ENCODE measurements around the gene KSR1. TPM values are rescaled to one million over a fixed set of nuclear protein-coding genes. Genes with fewer than 3 reads are reported as not detected.
A peak's percentile ranks its signal among the peaks of the same experiment; 100 is the strongest.

KSR1 gene
- total and polyA plus RNA-seq, 4 donors: 23.0 to 71.1 (median 47.0) TPM

GRCh38 chr17:27577121-27577761 is 121.0 kb downstream of the KSR1 start:
- Histone ChIP-seq H3K36me3 (ENCODE audit: control insufficient read depth, insufficient read depth, low read length) (peaks cover 13% of the 10 kb centered on the region), H3K4me1 (ENCODE audit: control insufficient read depth, insufficient read depth, low read length) (peaks cover 11% of the 10 kb centered on the region), H3K27me3 (ENCODE audit: control insufficient read depth, insufficient read depth, low read length) (no peaks in the 10 kb centered on the region), H3K9me3 (ENCODE audit: control insufficient read depth, insufficient read depth, low read length) (no peaks in the 10 kb centered on the region), H3K27ac (ENCODE audit: low read depth, low read length) (no peak overlapping the region), H3K4me3 (ENCODE audit: low read depth, low read length) (no peak overlapping the region)
- WGBS (ENCODE audit: insufficient coverage): 53% methylated on average over 14 of the region's 20 CpGs
- DNase-seq (ENCODE audit: low read depth in 4 of 6, low spot score in 6 of 6): peak in 1 of 6 donors; percentile 38

GRCh38 chr17:27577884-27578717 is 121.9 kb downstream of the KSR1 start:
- Histone ChIP-seq H3K27me3 (ENCODE audit: control insufficient read depth, insufficient read depth, low read length) (no peaks in the 10 kb centered on the region), H3K36me3 (ENCODE audit: control insufficient read depth, insufficient read depth, low read length) (peaks cover 19% of the 10 kb centered on the region), H3K4me1 (ENCODE audit: control insufficient read depth, insufficient read depth, low read length) (peaks cover 11% of the 10 kb centered on the region), H3K4me3 (ENCODE audit: low read depth, low read length) (no peak overlapping the region), H3K9me3 (ENCODE audit: control insufficient read depth, insufficient read depth, low read length) (no peaks in the 10 kb centered on the region), H3K27ac (ENCODE audit: low read depth, low read length) (no peak overlapping the region)
- peak in 2 of 6 donors; percentile 48 to 66 for DNase-seq (ENCODE audit: low read depth in 4 of 6, low spot score in 6 of 6)
- 60% methylated on average over 5 of the region's 10 CpGs for WGBS (ENCODE audit: insufficient coverage)

- peaks cover 19% of the 10 kb centered on the region for H3K36me3 ChIP-seq (ENCODE audit: control insufficient read depth, insufficient read depth, low read length)
- 98% methylated on average over 4 of the region's 4 CpGs for WGBS (ENCODE audit: insufficient coverage)
- H3K27me3 ChIP-seq (ENCODE audit: control insufficient read depth, insufficient read depth, low read length): no peaks in the 10 kb centered on the region
- H3K4me1 ChIP-seq (ENCODE audit: control insufficient read depth, insufficient read depth, low read length): peaks cover 11% of the 10 kb centered on the region
- DNase-seq (ENCODE audit: low read depth in 4 of 6, low spot score in 6 of 6): no peak
- H3K4me3 ChIP-seq (ENCODE audit: low read depth, low read length): no peak overlapping the region
- no peak overlapping the region for H3K27ac ChIP-seq (ENCODE audit: low read depth, low read length)
- no peaks in the 10 kb centered on the region for H3K9me3 ChIP-seq (ENCODE audit: control insufficient read depth, insufficient read depth, low read length)
These were observed 122.5 kb downstream of the KSR1 start for GRCh38 chr17:27578718-27579085.

- Histone ChIP-seq H3K27me3 (ENCODE audit: control insufficient read depth, insufficient read depth, low read length) (no peaks in the 10 kb centered on the region), H3K36me3 (ENCODE audit: control insufficient read depth, insufficient read depth, low read length) (peaks cover 23% of the 10 kb centered on the region), H3K4me1 (ENCODE audit: control insufficient read depth, insufficient read depth, low read length) (peaks cover 11% of the 10 kb centered on the region), H3K27ac (ENCODE audit: low read depth, low read length) (no peak overlapping the region), H3K4me3 (ENCODE audit: low read depth, low read length) (no peak overlapping the region), H3K9me3 (ENCODE audit: control insufficient read depth, insufficient read depth, low read length) (no peaks in the 10 kb centered on the region)
- DNase-seq (ENCODE audit: low read depth in 4 of 6, low spot score in 6 of 6): no peak
- no CpG with 5 or more reads among the region's 3 CpGs for WGBS (ENCODE audit: insufficient coverage)
These were observed 123.1 kb downstream of the KSR1 start for GRCh38 chr17:27579304-27579703.

GRCh38 chr17:27579897-27580321 is 123.7 kb downstream of the KSR1 start:
- 100% methylated on average over 2 of the region's 4 CpGs for WGBS (ENCODE audit: insufficient coverage)
- Histone ChIP-seq H3K4me1 (ENCODE audit: control insufficient read depth, insufficient read depth, low read length) (peaks cover 11% of the 10 kb centered on the region), H3K4me3 (ENCODE audit: low read depth, low read length) (no peak overlapping the region), H3K9me3 (ENCODE audit: control insufficient read depth, insufficient read depth, low read length) (no peaks in the 10 kb centered on the region), H3K27me3 (ENCODE audit: control insufficient read depth, insufficient read depth, low read length) (no peaks in the 10 kb centered on the region), H3K27ac (ENCODE audit: low read depth, low read length) (no peak overlapping the region), H3K36me3 (ENCODE audit: control insufficient read depth, insufficient read depth, low read length) (peaks cover 28% of the 10 kb centered on the region)
- no peak for DNase-seq (ENCODE audit: low read depth in 4 of 6, low spot score in 6 of 6)

- Histone ChIP-seq H3K27me3 (ENCODE audit: control insufficient read depth, insufficient read depth, low read length) (no peaks in the 10 kb centered on the region), H3K9me3 (ENCODE audit: control insufficient read depth, insufficient read depth, low read length) (no peaks in the 10 kb centered on the region), H3K27ac (ENCODE audit: low read depth, low read length) (no peak overlapping the region), H3K4me3 (ENCODE audit: low read depth, low read length) (no peak overlapping the region), H3K4me1 (ENCODE audit: control insufficient read depth, insufficient read depth, low read length) (peaks cover 15% of the 10 kb centered on the region), H3K36me3 (ENCODE audit: control insufficient read depth, insufficient read depth, low read length) (peaks cover 36% of the 10 kb centered on the region)
- WGBS (ENCODE audit: insufficient coverage): 85% methylated on average over 4 of the region's 6 CpGs
- DNase-seq (ENCODE audit: low read depth in 4 of 6, low spot score in 6 of 6): no peak
These were observed 124.8 kb downstream of the KSR1 start for GRCh38 chr17:27581016-27581415.

GRCh38 chr17:27582696-27583095 is 126.4 kb downstream of the KSR1 start:
- WGBS (ENCODE audit: insufficient coverage): 90% methylated on average over 14 of the region's 18 CpGs
- Histone ChIP-seq H3K27me3 (ENCODE audit: control insufficient read depth, insufficient read depth, low read length) (no peaks in the 10 kb centered on the region), H3K36me3 (ENCODE audit: control insufficient read depth, insufficient read depth, low read length) (peaks cover 41% of the 10 kb centered on the region), H3K9me3 (ENCODE audit: control insufficient read depth, insufficient read depth, low read length) (no peaks in the 10 kb centered on the region), H3K4me3 (ENCODE audit: low read depth, low read length) (no peak overlapping the region), H3K4me1 (ENCODE audit: control insufficient read depth, insufficient read depth, low read length) (peaks cover 7% of the 10 kb centered on the region), H3K27ac (ENCODE audit: low read depth, low read length) (no peak overlapping the region)
- DNase-seq (ENCODE audit: low read depth in 4 of 6, low spot score in 6 of 6): no peak

GRCh38 chr17:27585153-27585681 is 129.0 kb downstream of the KSR1 start:
- Histone ChIP-seq H3K4me3 (ENCODE audit: low read depth, low read length) (no peak overlapping the region), H3K4me1 (ENCODE audit: control insufficient read depth, insufficient read depth, low read length) (peaks cover 4% of the 10 kb centered on the region), H3K27me3 (ENCODE audit: control insufficient read depth, insufficient read depth, low read length) (no peaks in the 10 kb centered on the region), H3K36me3 (ENCODE audit: control insufficient read depth, insufficient read depth, low read length) (peaks cover 47% of the 10 kb centered on the region), H3K9me3 (ENCODE audit: control insufficient read depth, insufficient read depth, low read length) (no peaks in the 10 kb centered on the region), H3K27ac (ENCODE audit: low read depth, low read length) (no peak overlapping the region)
- 86% methylated on average over 7 of the region's 9 CpGs for WGBS (ENCODE audit: insufficient coverage)
- DNase-seq (ENCODE audit: low read depth in 4 of 6, low spot score in 6 of 6): no peak

GRCh38 chr17:27585792-27586191 is 129.5 kb downstream of the KSR1 start:
- H3K27ac ChIP-seq (ENCODE audit: low read depth, low read length): no peak overlapping the region
- WGBS (ENCODE audit: insufficient coverage): 72% methylated on average over 4 of the region's 5 CpGs
- H3K4me3 ChIP-seq (ENCODE audit: low read depth, low read length): no peak overlapping the region
- peaks cover 51% of the 10 kb centered on the region for H3K36me3 ChIP-seq (ENCODE audit: control insufficient read depth, insufficient read depth, low read length)
- H3K4me1 ChIP-seq (ENCODE audit: control insufficient read depth, insufficient read depth, low read length): peaks cover 4% of the 10 kb centered on the region
- no peaks in the 10 kb centered on the region for H3K9me3 ChIP-seq (ENCODE audit: control insufficient read depth, insufficient read depth, low read length)
- no peaks in the 10 kb centered on the region for H3K27me3 ChIP-seq (ENCODE audit: control insufficient read depth, insufficient read depth, low read length)
- DNase-seq (ENCODE audit: low read depth in 4 of 6, low spot score in 6 of 6): no peak
